Stimulated activated naive CD8-positive, alpha-beta T cell treated with anti-CD3 and anti-CD28 coated beads, Interleukin-15, amount 100 ng/mL, for 72 hours (primary cell): ENCODE measurements around the gene REXO4.

ENCODE experiments used
- ATAC-seq: fragments of 150-1000 bp; cut with Tn5 transposase; 2 replicates; pipeline ENCODE4 v1.10.0; 2021; ENCODE audit warnings: mild to moderate bottlenecking, moderate library complexity
- DNase-seq, 2 donors: peaks; one replicate each; pipeline ENCODE4 v3.0.0; 2021 to 2022
- H3K27ac Mint-ChIP-seq, 2 donors: one replicate each; pipeline ENCODE4 v1.8.0; 2022; ENCODE audit warnings: mild to moderate bottlenecking in 2 of 2, mixed read lengths in 2 of 2, moderate library complexity in 2 of 2
- H3K27me3 Mint-ChIP-seq: one replicate; pipeline ENCODE4 v1.8.0; 2022; ENCODE audit warnings: mixed read lengths
- H3K4me1 Mint-ChIP-seq: one replicate; pipeline ENCODE4 v1.8.0; 2022; ENCODE audit warnings: mild to moderate bottlenecking, mixed read lengths
- H3K4me3 Mint-ChIP-seq, 2 donors: one replicate each; pipeline ENCODE4 v1.8.0; 2022; ENCODE audit warnings: mild to moderate bottlenecking in 2 of 2, mixed read lengths in 2 of 2, moderate library complexity in 1 of 2
- H3K9me3 Mint-ChIP-seq, 2 donors: one replicate each; pipeline ENCODE4 v1.8.0; 2022; ENCODE audit warnings: mixed read lengths in 2 of 2

The REXO4 gene

GRCh38 chr9:133433351-133433843 lies 15.6 kb upstream of the REXO4 start:
- no peak for ATAC-seq
- no peaks in the 10 kb centered on the region for H3K9me3 Mint-ChIP-seq
- peaks cover 6% of the 10 kb centered on the region for H3K4me1 Mint-ChIP-seq
- peaks cover 12% of the 10 kb centered on the region for H3K27me3 Mint-ChIP-seq
- H3K27ac Mint-ChIP-seq = no peak overlapping the region
- DNase-seq = no peak
- no peak overlapping the region for H3K4me3 Mint-ChIP-seq

- ATAC-seq = no peak
- peaks cover 6% of the 10 kb centered on the region for H3K4me1 Mint-ChIP-seq
- H3K4me3 Mint-ChIP-seq = no peak overlapping the region
- H3K27me3 Mint-ChIP-seq = peaks cover 44% of the 10 kb centered on the region
- no peak for DNase-seq
- H3K9me3 Mint-ChIP-seq = no peaks in the 10 kb centered on the region
- no peak overlapping the region for H3K27ac Mint-ChIP-seq
Observed at GRCh38 chr9:133430244-133430643, 12.4 kb upstream of the REXO4 start.

GRCh38 chr9:133429641-133430161 lies 11.9 kb upstream of the REXO4 start:
- ATAC-seq = peak; percentile 48
- Mint-ChIP-seq H3K4me1 (peaks cover 6% of the 10 kb centered on the region), H3K4me3 (peak overlapping the region; percentile 52 to 76), H3K9me3 (no peaks in the 10 kb centered on the region), H3K27ac (no peak overlapping the region), H3K27me3 (peaks cover 49% of the 10 kb centered on the region)
- peak in 1 of 2 donors; percentile 21 for DNase-seq

GRCh38 chr9:133429214-133429613 lies 11.4 kb upstream of the REXO4 start:
- DNase-seq = no peak
- no peaks in the 10 kb centered on the region for H3K9me3 Mint-ChIP-seq
- peak overlapping the region in 1 of 2 donors; percentile 52 for H3K4me3 Mint-ChIP-seq
- peak; percentile 40 for ATAC-seq
- peaks cover 6% of the 10 kb centered on the region for H3K4me1 Mint-ChIP-seq
- H3K27ac Mint-ChIP-seq = no peak overlapping the region
- H3K27me3 Mint-ChIP-seq = peaks cover 54% of the 10 kb centered on the region

GRCh38 chr9:133428617-133429101 lies 10.8 kb upstream of the REXO4 start:
- Mint-ChIP-seq H3K27me3 (peaks cover 58% of the 10 kb centered on the region), H3K4me1 (peaks cover 6% of the 10 kb centered on the region), H3K27ac (no peak overlapping the region), H3K9me3 (no peaks in the 10 kb centered on the region), H3K4me3 (peak overlapping the region; percentile 26 to 59)
- ATAC-seq (peak; percentile 47), DNase-seq (no peak)

- Mint-ChIP-seq H3K4me3 (peak overlapping the region; percentile 64 to 68), H3K9me3 (no peaks in the 10 kb centered on the region), H3K27me3 (peaks cover 58% of the 10 kb centered on the region), H3K4me1 (peaks cover 9% of the 10 kb centered on the region), H3K27ac (no peak overlapping the region)
- DNase-seq (no peak), ATAC-seq (no peak)
Observed at GRCh38 chr9:133427658-133428348, 10.0 kb upstream of the REXO4 start.

GRCh38 chr9:133426011-133426410 lies 8.2 kb upstream of the REXO4 start:
- no peaks in the 10 kb centered on the region for H3K9me3 Mint-ChIP-seq
- DNase-seq = no peak
- H3K4me3 Mint-ChIP-seq = no peak overlapping the region
- H3K27me3 Mint-ChIP-seq = peaks cover 58% of the 10 kb centered on the region
- no peak overlapping the region for H3K27ac Mint-ChIP-seq
- peaks cover 27% of the 10 kb centered on the region for H3K4me1 Mint-ChIP-seq
- no peak for ATAC-seq

- DNase-seq = no peak
- H3K4me3 Mint-ChIP-seq = no peak overlapping the region
- no peak for ATAC-seq
- H3K4me1 Mint-ChIP-seq = peaks cover 35% of the 10 kb centered on the region
- peak overlapping the region in 1 of 2 donors; percentile 20 for H3K27ac Mint-ChIP-seq
- H3K9me3 Mint-ChIP-seq = no peaks in the 10 kb centered on the region
- peaks cover 58% of the 10 kb centered on the region for H3K27me3 Mint-ChIP-seq
Observed at GRCh38 chr9:133425049-133425632, 7.3 kb upstream of the REXO4 start.

GRCh38 chr9:133424187-133424586 lies 6.4 kb upstream of the REXO4 start:
- Mint-ChIP-seq H3K4me1 (peaks cover 36% of the 10 kb centered on the region), H3K4me3 (no peak overlapping the region), H3K27ac (no peak overlapping the region), H3K9me3 (no peaks in the 10 kb centered on the region), H3K27me3 (peaks cover 50% of the 10 kb centered on the region)
- ATAC-seq = no peak
- DNase-seq = no peak

GRCh38 chr9:133423216-133423615 lies 5.4 kb upstream of the REXO4 start:
- H3K27ac Mint-ChIP-seq = no peak overlapping the region
- ATAC-seq (no peak), DNase-seq (no peak)
- no peak overlapping the region for H3K4me3 Mint-ChIP-seq
- peaks cover 44% of the 10 kb centered on the region for H3K27me3 Mint-ChIP-seq
- H3K9me3 Mint-ChIP-seq = no peaks in the 10 kb centered on the region
- H3K4me1 Mint-ChIP-seq = peaks cover 46% of the 10 kb centered on the region

GRCh38 chr9:133421615-133422542 lies 4.1 kb upstream of the REXO4 start, which contains the start of gene ADAMTS13:
Gene ADAMTS13 (plus strand): TSS chr9:133422367. CDS start chr9:133422444, 77 bp downstream.
- peak; percentile 70 to 84 for DNase-seq
- peak within 1 kb of the TSS; percentile 55 to 58 for H3K4me3 Mint-ChIP-seq

GRCh38 chr9:133420392-133420827 lies 2.6 kb upstream of the REXO4 start:
- H3K4me3 Mint-ChIP-seq = peak overlapping the region; percentile 24 to 40
- peaks cover 16% of the 10 kb centered on the region for H3K27me3 Mint-ChIP-seq
- ATAC-seq = peak; percentile 19
- peaks cover 62% of the 10 kb centered on the region for H3K4me1 Mint-ChIP-seq
- no peaks in the 10 kb centered on the region for H3K9me3 Mint-ChIP-seq
- H3K27ac Mint-ChIP-seq = peak overlapping the region; percentile 64 to 90
- DNase-seq = peak; percentile 27 to 65

More at GRCh38 chr9:133421615-133422542, 4.1 kb upstream of the REXO4 start, which contains the start of gene ADAMTS13:
- peak; percentile 77 for ATAC-seq
- Mint-ChIP-seq H3K4me1 (peaks cover 48% of the 10 kb centered on the region), H3K27ac (peak within 1 kb of the TSS in 1 of 2 donors; percentile 71), H3K9me3 (no peaks in the 10 kb centered on the region), H3K27me3 (peaks cover 30% of the 10 kb centered on the region)

- Mint-ChIP-seq H3K9me3 (no peaks in the 10 kb centered on the region), H3K27ac (peak overlapping the region in 1 of 2 donors; percentile 44), H3K4me1 (peaks cover 76% of the 10 kb centered on the region), H3K4me3 (peak overlapping the region; percentile 95 to 96), H3K27me3 (peaks cover 2% of the 10 kb centered on the region)
- DNase-seq = no peak
- ATAC-seq = no peak
Observed at GRCh38 chr9:133419005-133419404, 1.2 kb upstream of the REXO4 start.

GRCh38 chr9:133415170-133415569 lies 2.6 kb downstream of the REXO4 start:
- peak overlapping the region in 1 of 2 donors; percentile 55 for H3K27ac Mint-ChIP-seq
- H3K27me3 Mint-ChIP-seq = no peaks in the 10 kb centered on the region
- DNase-seq (no peak), ATAC-seq (no peak)
- H3K9me3 Mint-ChIP-seq = no peaks in the 10 kb centered on the region
- peaks cover 63% of the 10 kb centered on the region for H3K4me1 Mint-ChIP-seq
- peak overlapping the region in 1 of 2 donors; percentile 26 for H3K4me3 Mint-ChIP-seq

- Mint-ChIP-seq H3K27me3 (no peaks in the 10 kb centered on the region), H3K4me1 (peaks cover 44% of the 10 kb centered on the region), H3K4me3 (no peak overlapping the region), H3K9me3 (no peaks in the 10 kb centered on the region), H3K27ac (no peak overlapping the region)
- no peak for DNase-seq
- no peak for ATAC-seq
Observed at GRCh38 chr9:133408042-133408441, 9.8 kb downstream of the REXO4 start.
